Activated B cell treated with CpG ODN at 0.5 μM for 24 hours (primary cell): ENCODE measurements around the gene SPATA46. TPM values are rescaled to one million over a fixed set of nuclear protein-coding genes. Genes with fewer than 3 reads are reported as not detected.

Experiments
- ATAC-seq: fragments of 200-7000 bp; cut with Tn5 transposase; one replicate; pipeline ENCODE4 v1.10.0; 2021; ENCODE audit warnings: low read depth, mild to moderate bottlenecking, moderate library complexity
- CTCF ChIA-PET: fragments of 350-600 bp; sonication (Branson Sonifier 250); formaldehyde crosslinking; loops from one replicate; lab custom pipeline; 2021; ENCODE audit warnings: antibody characterized with exemption; lab: Charles Lee
- POLR2A ChIA-PET: fragments of 350-600 bp; sonication (Branson Sonifier 250); formaldehyde crosslinking; loops from one replicate; lab custom pipeline; 2021; ENCODE audit warnings: antibody characterized with exemption; lab: Charles Lee
- DNase-seq: peaks from one replicate; pipeline ENCODE4 v3.0.0; 2022
- H3K27ac Mint-ChIP-seq: one replicate; pipeline ENCODE4 v1.8.0; 2020; ENCODE audit warnings: mixed read lengths
- H3K27me3 Mint-ChIP-seq: one replicate; pipeline ENCODE4 v1.8.0; 2021; ENCODE audit warnings: mixed read lengths
- H3K36me3 Mint-ChIP-seq: one replicate; pipeline ENCODE4 v1.8.0; 2021; ENCODE audit warnings: low read depth, mixed read lengths
- H3K4me1 Mint-ChIP-seq: one replicate; pipeline ENCODE4 v1.8.0; 2021; ENCODE audit warnings: mixed read lengths
- H3K4me3 Mint-ChIP-seq: one replicate; pipeline ENCODE4 v1.8.0; 2020; ENCODE audit warnings: mild to moderate bottlenecking, mixed read lengths
- H3K9me3 Mint-ChIP-seq: one replicate; pipeline ENCODE4 v1.8.0; 2020; ENCODE audit warnings: mixed read lengths
- CTCF ChIP-seq: fragments of 200-600 bp; IDR thresholded peaks from one replicate; pipeline ENCODE4 v1.8.0; 2022; ENCODE audit warnings: antibody characterized with exemption, mild to moderate bottlenecking
- intact Hi-C: fragments of 100-400 bp; cut with micrococcal nuclease; formaldehyde crosslinking; loops from one replicate; pipeline ENCODE4 v1.15.1; 2024
- total RNA-seq: library from RNA; stranded (reverse); gene quantifications from 2 replicates; pipeline ENCODE4 v1.2.3, GENCODE V29; 2022

SPATA46 gene
- total RNA-seq, 1 donor from 2014 or later, result not detected

DNA sequence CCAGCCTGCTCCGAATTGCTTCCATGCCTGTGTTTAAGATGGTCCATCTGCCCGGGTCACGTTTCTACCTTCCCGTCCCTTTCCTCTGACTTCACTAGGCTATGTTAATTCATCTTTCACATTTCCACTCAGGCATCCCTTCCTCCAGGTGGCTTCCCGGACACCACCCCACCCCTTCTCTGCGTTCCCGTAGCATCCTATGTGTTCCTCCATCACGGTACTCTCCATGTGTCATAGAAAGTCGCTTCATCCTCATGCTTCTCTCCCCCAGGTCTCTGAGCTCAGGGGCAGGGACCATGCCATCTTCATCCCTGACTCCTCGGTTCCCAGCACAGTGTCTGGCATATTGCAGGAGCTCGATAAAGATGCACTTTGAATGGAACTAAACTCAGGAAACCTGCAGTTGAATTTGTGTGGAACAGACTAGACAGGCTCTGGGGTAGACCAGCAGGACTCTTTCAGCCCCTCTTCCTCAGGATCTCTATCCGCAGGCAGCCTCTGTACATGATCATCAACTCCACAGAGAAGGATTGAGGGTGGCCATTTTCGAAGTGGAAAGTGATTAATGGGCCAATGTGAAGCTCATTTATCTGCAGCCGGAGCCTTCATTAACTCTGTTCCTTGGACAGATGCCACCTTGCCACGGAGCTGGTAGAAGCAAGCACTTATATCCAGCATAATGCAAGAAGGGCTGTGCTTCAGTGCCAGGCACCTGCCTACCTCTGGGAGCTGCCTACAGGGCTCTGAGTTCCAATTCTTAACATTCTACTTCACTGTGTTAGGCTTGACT lies 13.9 kb upstream of the SPATA46 start:
- Mint-ChIP-seq H3K4me3 (no peak overlapping the region), H3K4me1 (peaks cover 8% of the 10 kb centered on the region), H3K27ac (no peak overlapping the region), H3K9me3 (no peaks in the 10 kb centered on the region), H3K27me3 (peaks cover 7% of the 10 kb centered on the region), H3K36me3 (no peaks in the 10 kb centered on the region)
- no peak for TF ChIP-seq CTCF
- DNase-seq (no peak), ATAC-seq (no peak)
- POLR2A ChIA-PET, result no interaction called here
- intact Hi-C loops, result loop anchor here (5.0 kb wide), 1 partner anchor 598 kb away; no protein-coding TSS in a partner anchor
- CTCF ChIA-PET, result interaction anchor here (3.5 kb wide), 1 partner anchor 334 kb away, joined by 17 read pairs; no protein-coding TSS in a partner anchor

DNA sequence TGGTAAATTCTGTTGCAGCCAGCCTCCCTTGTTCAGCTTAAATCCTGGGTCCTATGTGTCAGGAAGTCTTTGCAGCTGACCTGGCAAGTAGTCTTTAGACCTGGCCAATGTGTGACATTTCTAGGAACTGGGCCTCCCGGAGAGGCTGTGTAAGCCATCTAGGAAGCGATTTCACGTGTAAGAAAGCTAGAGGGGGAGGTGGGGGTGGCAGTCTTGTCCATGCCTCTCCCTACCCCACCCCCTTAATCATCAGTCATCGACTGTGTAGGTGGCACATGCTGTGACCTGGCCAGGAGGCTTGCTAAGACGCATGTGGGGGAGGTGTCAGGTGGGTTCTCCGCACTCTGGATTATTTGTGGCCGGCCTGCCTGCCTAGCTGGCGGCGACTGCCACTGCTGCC lies 13.3 kb upstream of the SPATA46 start:
- POLR2A ChIA-PET, result no interaction called here
- H3K27ac Mint-ChIP-seq, result no peak overlapping the region
- intact Hi-C loops, result loop anchor here (5.0 kb wide), 1 partner anchor 598 kb away; no protein-coding TSS in a partner anchor
- H3K27me3 Mint-ChIP-seq, result peaks cover 7% of the 10 kb centered on the region
- TF ChIP-seq CTCF, result no peak
- CTCF ChIA-PET, result interaction anchor here (3.5 kb wide), 1 partner anchor 334 kb away, joined by 17 read pairs; no protein-coding TSS in a partner anchor
- H3K36me3 Mint-ChIP-seq, result no peaks in the 10 kb centered on the region
- ATAC-seq (no peak), DNase-seq (no peak)
- no peaks in the 10 kb centered on the region for H3K9me3 Mint-ChIP-seq
- peaks cover 8% of the 10 kb centered on the region for H3K4me1 Mint-ChIP-seq
- no peak overlapping the region for H3K4me3 Mint-ChIP-seq

- H3K27me3 Mint-ChIP-seq, result peaks cover 7% of the 10 kb centered on the region
- DNase-seq (no peak), ATAC-seq (no peak)
- no peak for TF ChIP-seq CTCF
- H3K27ac Mint-ChIP-seq, result no peak overlapping the region
- CTCF ChIA-PET, result interaction anchor here (3.5 kb wide), 1 partner anchor 333 kb away, joined by 17 read pairs; no protein-coding TSS in a partner anchor
- H3K4me1 Mint-ChIP-seq, result peaks cover 8% of the 10 kb centered on the region
- H3K9me3 Mint-ChIP-seq, result no peaks in the 10 kb centered on the region
- intact Hi-C loops, result no loop called here
- no peaks in the 10 kb centered on the region for H3K36me3 Mint-ChIP-seq
- POLR2A ChIA-PET, result no interaction called here
- no peak overlapping the region for H3K4me3 Mint-ChIP-seq
Measured at GRCh38 chr1:162389021-162389818, 12.6 kb upstream of the SPATA46 start.

GRCh38 chr1:162388615-162389014 lies 12.0 kb upstream of the SPATA46 start:
- H3K9me3 Mint-ChIP-seq, result no peaks in the 10 kb centered on the region
- intact Hi-C loops, result no loop called here
- no peak overlapping the region for H3K4me3 Mint-ChIP-seq
- peaks cover 8% of the 10 kb centered on the region for H3K4me1 Mint-ChIP-seq
- CTCF ChIA-PET, result no interaction called here
- H3K36me3 Mint-ChIP-seq, result no peaks in the 10 kb centered on the region
- H3K27ac Mint-ChIP-seq, result no peak overlapping the region
- DNase-seq (no peak), ATAC-seq (no peak)
- peaks cover 7% of the 10 kb centered on the region for H3K27me3 Mint-ChIP-seq
- POLR2A ChIA-PET, result no interaction called here
- TF ChIP-seq CTCF, result no peak

DNA sequence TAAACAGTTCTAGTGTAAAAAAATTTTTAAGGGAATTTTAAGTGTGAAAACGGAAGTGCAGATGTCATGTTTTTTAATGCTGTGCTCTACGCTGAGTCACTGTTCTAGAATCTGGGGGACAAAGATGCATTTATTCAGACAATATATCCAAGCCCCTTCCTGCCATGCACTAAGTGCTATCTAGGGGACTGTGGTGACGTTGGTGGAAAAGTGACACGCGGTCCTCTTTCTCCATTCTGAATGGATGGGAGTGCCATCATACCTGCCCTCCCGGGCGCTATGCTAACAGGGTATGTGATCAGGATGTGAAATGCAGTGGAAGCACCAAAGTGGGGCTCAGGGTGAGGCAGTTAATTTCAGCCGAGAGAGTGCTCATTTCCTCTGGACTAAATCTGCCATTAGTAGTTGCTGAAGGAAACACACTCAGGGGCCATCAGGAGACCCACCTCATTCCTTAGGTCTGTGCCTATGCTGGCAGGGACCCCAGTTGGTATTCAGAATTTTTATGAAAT lies 11.5 kb upstream of the SPATA46 start:
- CTCF ChIA-PET, result no interaction called here
- Mint-ChIP-seq H3K27ac (no peak overlapping the region), H3K4me3 (no peak overlapping the region), H3K36me3 (no peaks in the 10 kb centered on the region), H3K9me3 (no peaks in the 10 kb centered on the region), H3K27me3 (peaks cover 7% of the 10 kb centered on the region), H3K4me1 (peaks cover 8% of the 10 kb centered on the region)
- intact Hi-C loops, result no loop called here
- no peak for DNase-seq
- ATAC-seq, result no peak
- POLR2A ChIA-PET, result no interaction called here
- TF ChIP-seq CTCF, result no peak
